CD4-positive, alpha-beta T cell (primary cell): ENCODE measurements around the gene B9D1. TPM values are rescaled to one million over a fixed set of nuclear protein-coding genes. Genes with fewer than 3 reads are reported as not detected.

Experiments used
- ATAC-seq: fragments of 200-7000 bp; cut with Tn5 transposase; one replicate; pipeline ENCODE4 v1.10.0; 2022; ENCODE audit warnings: mild to moderate bottlenecking; ENCODE audit not compliant: poor library complexity
- CTCF ChIA-PET: fragments of 350-600 bp; sonication (Branson Sonifier 250); formaldehyde crosslinking; loops from one replicate; lab custom pipeline; 2021; ENCODE audit warnings: antibody characterized with exemption, inconsistent platforms; lab: Charles Lee
- POLR2A ChIA-PET: fragments of 350-600 bp; sonication (Branson Sonifier 250); formaldehyde crosslinking; loops from one replicate; lab custom pipeline; 2021; ENCODE audit warnings: antibody characterized with exemption, inconsistent platforms; lab: Charles Lee
- DNase-seq, 14 experiments: peaks; one replicate each; pipeline ENCODE4 v3.0.0-alpha.2; 2013 to 2020; ENCODE audit warnings: mixed read lengths in 2 of 14
- H3K27ac ChIP-seq, 2 donors: one replicate each; pipeline versions ENCODE4 v1.5.1 to v1.7.0; 2013; ENCODE audit warnings: low read length in 2 of 2, low read depth in 1 of 2, mild to moderate bottlenecking in 1 of 2
- H3K27me3 ChIP-seq, 2 experiments: 1 replicate in 1 of 2; 2 replicates in 1 of 2; pipeline versions ENCODE4 v1.6.1 to v1.7.0; 2013; ENCODE audit warnings: low read length in 2 of 2, control low read depth in 1 of 2, mild to moderate bottlenecking in 1 of 2, moderate library complexity in 1 of 2; ENCODE audit not compliant: insufficient read depth in 2 of 2, control insufficient read depth in 1 of 2
- H3K36me3 ChIP-seq: one replicate; pipeline ENCODE4 v1.6.1; 2013; ENCODE audit warnings: low read length, control low read depth; ENCODE audit not compliant: insufficient read depth
- H3K4me1 ChIP-seq: one replicate; pipeline ENCODE4 v1.6.1; 2013; ENCODE audit warnings: low read length, control low read depth; ENCODE audit not compliant: insufficient read depth
- H3K4me3 ChIP-seq: one replicate; pipeline ENCODE4 v1.5.1; 2013; ENCODE audit warnings: mild to moderate bottlenecking, low read length, moderate library complexity
- H3K9me3 ChIP-seq, 2 experiments: 1 replicate in 1 of 2; 2 replicates in 1 of 2; pipeline versions ENCODE4 v1.6.1 to v1.7.0; 2013; ENCODE audit warnings: low read length in 2 of 2, mild to moderate bottlenecking in 2 of 2, control low read depth in 1 of 2, moderate library complexity in 1 of 2; ENCODE audit not compliant: control insufficient read depth in 1 of 2, insufficient read depth in 1 of 2
- H3K27ac Mint-ChIP-seq: one replicate; pipeline ENCODE4 v1.8.0; 2020; ENCODE audit warnings: mixed read lengths
- H3K27me3 Mint-ChIP-seq: one replicate; pipeline ENCODE4 v1.8.0; 2021; ENCODE audit warnings: mixed read lengths
- H3K36me3 Mint-ChIP-seq: one replicate; pipeline ENCODE4 v1.8.0; 2021; ENCODE audit warnings: low read depth, mixed read lengths
- H3K4me1 Mint-ChIP-seq: one replicate; pipeline ENCODE4 v1.8.0; 2021; ENCODE audit warnings: low read depth, mixed read lengths
- H3K4me3 Mint-ChIP-seq: one replicate; pipeline ENCODE4 v1.8.0; 2020; ENCODE audit warnings: mild to moderate bottlenecking, mixed read lengths
- H3K9me3 Mint-ChIP-seq: one replicate; pipeline ENCODE4 v1.8.0; 2020; ENCODE audit warnings: mixed read lengths
- intact Hi-C, 2 experiments: fragments of 100-400 bp; cut with DNase I in 1 of 2; cut with micrococcal nuclease in 1 of 2; formaldehyde crosslinking; loops; one replicate each; pipeline versions ENCODE4 v1.15.1 to v1.9.0; 2023 to 2025; cut with DNase I, micrococcal nuclease
- total RNA-seq, 174 experiments: library from RNA in 2 of 174; stranded (reverse) in 2 of 174; gene quantifications; one replicate each; pipeline ENCODE4 v1.2.3 and lab custom pipeline; 2021 to 2026
- TF ChIP-seq, protein P1 (sequence below): fragments of 200-600 bp; IDR thresholded peaks from one replicate; pipeline ENCODE4 v1.8.0; 2022; ENCODE audit warnings: antibody characterized with exemption, mild to moderate bottlenecking

B9D1 gene
- total RNA-seq, 2 experiments from 2014 or later: 0.66 to 0.73 TPM

DNA sequence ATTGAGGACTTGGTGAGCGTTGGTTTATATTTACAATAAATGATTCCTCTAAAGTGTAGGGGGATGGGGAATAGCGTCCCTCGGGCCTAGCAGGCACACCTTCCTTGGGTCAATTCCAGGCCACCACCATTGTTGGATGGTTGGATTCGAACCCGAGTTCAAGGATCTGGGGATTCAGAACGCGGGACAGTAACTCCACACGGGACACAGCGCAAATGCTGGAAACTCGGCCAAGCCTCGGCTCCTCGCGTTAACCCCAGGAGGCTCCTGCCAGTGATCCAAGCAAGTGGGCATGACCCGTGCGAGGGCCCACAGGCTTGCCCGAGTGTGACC lies 613 bp downstream of the B9D1 start:
- POLR2A ChIA-PET: interaction anchor here (0.6 to 2.3 kb wide), 2 partner anchors 16 to 585 kb away, joined by 4 to 58 read pairs; partner anchors contain the start of gene MAPK7
- H3K4me3 ChIP-seq: peak overlapping the region; percentile 75
- H3K36me3 Mint-ChIP-seq: no peaks in the 10 kb centered on the region
- intact Hi-C loops: loop anchor here (1.0 to 10.0 kb wide), 6 partner anchors 16 to 405 kb away; partner anchors contain the start of genes ALDH3A2 (in 1 of the 2), FAM83G (in 1 of the 2) and MAPK7 (in 1 of the 2)
- ATAC-seq (no peak), DNase-seq (no peak)
- H3K4me1 ChIP-seq: peaks cover 16% of the 10 kb centered on the region
- TF ChIP-seq, protein P1, sequence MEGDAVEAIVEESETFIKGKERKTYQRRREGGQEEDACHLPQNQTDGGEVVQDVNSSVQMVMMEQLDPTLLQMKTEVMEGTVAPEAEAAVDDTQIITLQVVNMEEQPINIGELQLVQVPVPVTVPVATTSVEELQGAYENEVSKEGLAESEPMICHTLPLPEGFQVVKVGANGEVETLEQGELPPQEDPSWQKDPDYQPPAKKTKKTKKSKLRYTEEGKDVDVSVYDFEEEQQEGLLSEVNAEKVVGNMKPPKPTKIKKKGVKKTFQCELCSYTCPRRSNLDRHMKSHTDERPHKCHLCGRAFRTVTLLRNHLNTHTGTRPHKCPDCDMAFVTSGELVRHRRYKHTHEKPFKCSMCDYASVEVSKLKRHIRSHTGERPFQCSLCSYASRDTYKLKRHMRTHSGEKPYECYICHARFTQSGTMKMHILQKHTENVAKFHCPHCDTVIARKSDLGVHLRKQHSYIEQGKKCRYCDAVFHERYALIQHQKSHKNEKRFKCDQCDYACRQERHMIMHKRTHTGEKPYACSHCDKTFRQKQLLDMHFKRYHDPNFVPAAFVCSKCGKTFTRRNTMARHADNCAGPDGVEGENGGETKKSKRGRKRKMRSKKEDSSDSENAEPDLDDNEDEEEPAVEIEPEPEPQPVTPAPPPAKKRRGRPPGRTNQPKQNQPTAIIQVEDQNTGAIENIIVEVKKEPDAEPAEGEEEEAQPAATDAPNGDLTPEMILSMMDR: no peak
- H3K27me3 Mint-ChIP-seq: peaks cover 5% of the 10 kb centered on the region
- no peaks in the 10 kb centered on the region for H3K9me3 Mint-ChIP-seq
- no peak overlapping the region for H3K27ac ChIP-seq
- H3K4me1 Mint-ChIP-seq: peaks cover 14% of the 10 kb centered on the region
- H3K9me3 ChIP-seq: peaks cover 0 to 4% of the 10 kb centered on the region in 2 experiments
- CTCF ChIA-PET: interaction anchor here (1.9 to 3.0 kb wide), 3 partner anchors 16 to 86 kb away, joined by 11 to 62 read pairs (median 49); partner anchors contain the start of gene MAPK7
- H3K4me3 Mint-ChIP-seq: peak overlapping the region; percentile 86
- H3K27ac Mint-ChIP-seq: peak overlapping the region; percentile 39
- H3K36me3 ChIP-seq: no peaks in the 10 kb centered on the region
- peaks cover 3 to 4% of the 10 kb centered on the region in 2 experiments for H3K27me3 ChIP-seq

DNA sequence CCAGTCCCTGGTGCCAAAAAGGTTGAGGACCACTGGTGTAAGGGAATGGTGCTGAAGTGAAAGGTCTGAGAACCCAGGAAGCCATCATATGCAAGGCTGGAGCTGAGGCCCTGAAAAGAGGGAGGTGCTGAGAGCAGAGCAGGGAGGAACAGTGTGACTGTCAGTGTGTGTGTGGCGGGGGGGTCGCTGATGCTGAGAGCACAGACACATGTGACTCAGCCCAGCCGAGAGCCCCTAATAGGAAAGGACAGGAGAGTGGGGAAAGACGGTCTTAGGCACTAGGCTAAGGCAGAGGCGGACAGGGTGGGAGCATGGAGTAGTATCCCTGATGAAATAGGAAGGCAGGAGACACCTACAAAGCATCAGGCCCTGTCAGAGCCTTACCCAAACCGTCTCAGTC lies 1.2 kb downstream of the B9D1 start:
- intact Hi-C loops: loop anchor here (5.0 to 10.0 kb wide), 3 partner anchors 146 to 357 kb away; partner anchors contain the start of genes ALDH3A2 (in 1 of the 2) and FAM83G (in 1 of the 2)
- ChIA-PET CTCF (no interaction called here), POLR2A (interaction anchor here (2.3 kb wide), 1 partner anchor 17 kb away, joined by 58 read pairs; the partner anchor contains the start of gene MAPK7)
- Mint-ChIP-seq H3K27me3 (peaks cover 5% of the 10 kb centered on the region), H3K4me3 (peak overlapping the region; percentile 86), H3K27ac (no peak overlapping the region), H3K9me3 (no peaks in the 10 kb centered on the region), H3K36me3 (no peaks in the 10 kb centered on the region), H3K4me1 (peaks cover 14% of the 10 kb centered on the region)
- no peak for ATAC-seq
- Histone ChIP-seq H3K27me3 (peaks cover 3 to 4% of the 10 kb centered on the region in 2 experiments), H3K4me1 (peaks cover 16% of the 10 kb centered on the region), H3K9me3 (peaks cover 0 to 3% of the 10 kb centered on the region in 2 experiments), H3K4me3 (no peak overlapping the region), H3K36me3 (no peaks in the 10 kb centered on the region), H3K27ac (no peak overlapping the region)
- DNase-seq: peak in 2 of 14 experiments; percentile 25 to 28
- TF ChIP-seq, protein P1: no peak

DNA sequence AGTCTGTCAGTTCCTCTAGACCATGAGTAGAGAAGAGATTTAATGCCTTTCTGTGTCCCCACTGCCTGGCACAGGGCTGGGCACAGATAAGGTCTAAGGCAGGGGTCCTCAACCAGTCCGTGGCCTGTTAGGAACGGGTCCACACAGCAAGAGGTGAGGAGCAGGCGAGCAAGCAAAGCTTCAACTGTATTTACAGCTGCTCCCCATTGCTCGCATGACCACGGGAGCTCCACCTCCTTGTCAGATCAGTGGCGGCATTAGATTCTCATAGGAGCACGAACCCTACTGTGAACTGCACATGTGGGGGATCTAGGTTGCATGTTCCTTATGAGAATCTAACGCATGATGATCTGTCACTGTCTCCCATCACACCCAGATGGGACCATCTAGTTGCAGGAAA lies 1.8 kb downstream of the B9D1 start:
- Mint-ChIP-seq H3K27ac (no peak overlapping the region), H3K9me3 (no peaks in the 10 kb centered on the region), H3K4me1 (peaks cover 14% of the 10 kb centered on the region), H3K4me3 (no peak overlapping the region), H3K27me3 (peaks cover 5% of the 10 kb centered on the region), H3K36me3 (no peaks in the 10 kb centered on the region)
- H3K9me3 ChIP-seq: no peaks in the 10 kb centered on the region
- POLR2A ChIA-PET: no interaction called here
- no peaks in the 10 kb centered on the region for H3K36me3 ChIP-seq
- intact Hi-C loops: loop anchor here (5.0 to 10.0 kb wide), 3 partner anchors 147 to 356 kb away; partner anchors contain the start of genes ALDH3A2 (in 1 of the 2) and FAM83G (in 1 of the 2)
- H3K4me1 ChIP-seq: peaks cover 16% of the 10 kb centered on the region
- CTCF ChIA-PET: no interaction called here
- peak in 2 of 14 experiments; percentile 13 to 26 for DNase-seq
- H3K27me3 ChIP-seq: peaks cover 3 to 4% of the 10 kb centered on the region in 2 experiments
- H3K4me3 ChIP-seq: no peak overlapping the region
- H3K27ac ChIP-seq: no peak overlapping the region
- TF ChIP-seq, protein P1: no peak
- no peak for ATAC-seq
